RPMI8226 (cell line): ENCODE results near the gene MCM5.
A peak's percentile ranks its signal among the peaks of the same experiment; 100 is the strongest.
"Not testable (repeated sequence)": the region's sequence is repeated elsewhere in the genome, so short reads cannot be mapped to it uniquely, and the experiment has no call there.

ENCODE experiments used
- DNase-seq: peaks from one replicate; pipeline ENCODE4 v3.0.0-alpha.2; 2015

MCM5 gene

DNA sequence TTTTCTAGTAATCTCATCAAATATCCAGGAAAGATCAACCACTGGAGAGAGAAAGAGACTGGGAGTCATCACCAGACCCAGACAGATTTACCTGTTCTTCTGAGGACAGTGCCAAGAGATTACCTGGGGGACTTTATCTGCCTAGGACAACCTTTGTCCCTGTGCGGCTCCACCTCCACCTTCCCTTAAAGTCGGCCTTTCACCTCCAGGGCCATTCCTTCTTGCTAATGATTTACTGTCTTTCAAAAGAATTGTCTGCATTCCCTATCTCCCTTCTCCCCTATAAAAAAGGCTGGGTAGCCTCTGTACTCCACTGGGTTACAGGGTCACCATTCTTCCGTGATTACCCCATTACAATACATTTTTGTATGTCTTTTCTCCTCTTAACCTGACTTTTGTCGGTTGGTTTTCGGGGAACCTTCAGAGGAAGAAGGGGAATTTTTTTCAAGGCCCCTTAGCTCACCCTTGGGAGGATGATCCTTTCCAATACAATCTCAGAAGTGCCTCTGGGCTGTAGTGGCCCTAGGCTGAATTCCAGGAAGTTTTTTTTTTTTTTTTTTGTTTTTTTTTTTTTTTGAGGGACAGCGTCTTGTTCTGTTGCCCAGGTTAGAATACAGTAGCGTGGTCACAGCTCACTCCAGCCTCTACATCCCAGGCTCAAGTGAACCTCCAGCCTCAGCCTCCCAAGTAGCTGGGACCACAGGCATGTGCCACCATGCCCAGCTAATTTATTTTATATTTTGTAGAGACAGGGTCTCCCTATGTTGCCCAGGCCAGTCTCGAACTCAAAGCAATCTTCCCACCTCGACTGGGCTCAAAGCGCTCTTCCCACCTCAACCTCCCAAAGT, 20.6 kb upstream of the MCM5 start:
- no peak for DNase-seq

DNA sequence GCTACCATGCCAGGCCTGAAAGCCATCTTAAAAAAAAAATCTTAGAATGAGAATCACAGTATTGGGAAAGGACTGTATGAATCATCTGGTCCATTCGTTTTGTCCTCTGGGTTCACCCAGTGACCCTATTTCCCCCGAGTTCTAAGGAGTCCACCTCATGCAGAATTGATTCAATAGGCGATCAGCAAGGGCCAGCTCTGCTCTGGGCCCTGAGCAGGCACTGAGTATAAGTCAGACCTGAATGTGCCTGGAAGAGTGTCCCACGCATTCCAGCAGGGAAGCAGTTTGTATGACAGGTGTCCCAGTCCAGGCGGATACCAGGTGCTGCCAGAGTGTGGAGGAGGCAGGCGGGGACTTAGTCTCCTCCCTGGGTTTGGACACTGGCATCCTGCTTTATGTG, 19.9 kb upstream of the MCM5 start:
- DNase-seq = no peak

DNA sequence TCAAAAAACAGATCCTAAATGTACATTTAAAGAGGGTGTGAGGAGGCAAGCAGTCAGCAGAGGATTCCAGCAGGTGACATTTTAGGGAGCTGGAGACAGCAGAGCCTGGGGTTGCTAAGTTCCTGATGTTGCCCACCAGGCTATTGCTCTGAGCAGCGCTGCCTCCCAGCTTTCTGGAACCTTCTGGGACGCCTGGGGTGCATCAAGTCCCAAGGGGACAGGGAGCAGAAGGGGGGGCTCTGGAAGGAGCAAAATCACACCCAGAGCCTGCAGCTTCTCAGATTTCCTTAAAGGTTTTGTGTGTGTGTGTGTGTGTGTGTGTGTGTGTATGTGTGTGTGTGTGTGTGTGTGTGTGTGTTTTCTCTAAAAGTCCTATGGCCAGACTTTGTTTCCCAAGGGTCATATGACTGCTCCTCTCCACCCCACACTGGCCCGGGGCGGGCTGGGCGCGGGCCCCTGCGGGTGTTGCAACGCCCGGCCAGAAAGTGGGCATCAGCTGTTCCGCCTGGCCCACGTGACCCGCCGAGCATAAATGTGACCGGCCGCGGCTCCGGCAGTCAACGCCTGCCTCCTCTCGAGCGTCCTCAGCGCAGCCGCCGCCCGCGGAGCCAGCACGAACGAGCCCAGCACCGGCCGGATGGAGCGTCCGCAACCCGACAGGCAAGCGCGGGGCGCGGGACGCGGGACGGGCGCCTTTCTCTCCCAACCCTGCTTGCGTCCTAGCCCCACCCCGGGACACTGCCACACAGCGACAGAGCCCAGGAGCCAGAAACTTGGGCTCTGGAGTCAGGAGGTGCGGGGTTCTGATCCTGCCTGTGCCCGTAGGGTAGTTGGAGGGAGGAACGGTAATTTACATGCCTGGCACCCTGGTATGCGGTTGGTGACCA, 19.2 kb upstream of the MCM5 start, which contains the start of gene HMOX1:
TSS of gene HMOX1 (plus strand) at position 560 of the 887 bp plus-strand sequence. CDS start at position 638, 78 bp downstream.
- DNase-seq = peak; percentile 90

DNA sequence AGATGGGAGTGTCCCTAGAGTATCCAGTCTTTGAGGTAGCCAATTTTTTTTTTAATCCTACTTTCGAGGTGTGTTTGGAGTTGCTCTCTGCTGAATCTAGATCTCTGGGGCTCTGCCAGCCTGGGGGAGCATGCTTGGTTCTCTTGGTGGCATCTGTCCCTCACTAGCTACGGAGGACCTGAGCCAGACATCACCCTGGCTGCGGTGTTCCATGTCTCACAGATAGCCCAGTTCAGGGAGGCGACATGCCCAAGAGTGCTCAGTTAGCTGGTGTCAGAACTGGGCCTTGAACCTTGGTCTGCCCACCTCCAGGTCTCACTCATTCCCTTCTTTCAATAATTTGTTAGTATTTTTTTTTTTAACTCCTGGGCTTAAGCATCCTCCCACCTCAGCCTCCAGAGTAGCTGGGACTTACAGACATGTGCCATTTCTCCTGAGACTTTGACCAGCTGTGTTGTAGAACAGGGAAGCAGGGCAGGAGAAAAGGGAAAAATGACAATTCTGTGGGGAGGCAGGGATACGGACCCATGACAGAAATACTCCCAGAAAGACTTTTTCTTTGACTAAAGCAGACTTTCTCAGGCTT, 18.4 kb upstream of the MCM5 start:
- DNase-seq = no peak

DNA sequence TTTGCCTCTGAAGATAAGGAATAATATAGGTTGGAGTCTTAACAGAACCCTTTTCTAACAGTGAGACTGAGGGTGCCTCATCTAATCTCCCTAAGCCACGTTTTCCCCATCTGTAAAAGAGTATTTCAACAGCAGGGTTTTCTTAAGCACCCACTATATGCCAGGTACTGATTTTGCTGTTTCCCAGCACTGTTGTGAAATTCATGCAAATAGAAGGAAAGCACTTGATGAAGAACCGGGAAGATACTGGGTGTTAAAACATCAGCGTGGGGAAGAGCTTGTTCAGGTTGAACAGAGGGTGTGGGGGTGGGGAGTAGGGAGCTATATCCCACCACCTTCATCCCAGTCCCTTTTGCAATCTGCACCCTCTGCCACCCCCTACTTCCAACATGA, 16.3 kb upstream of the MCM5 start:
- no peak for DNase-seq

DNA sequence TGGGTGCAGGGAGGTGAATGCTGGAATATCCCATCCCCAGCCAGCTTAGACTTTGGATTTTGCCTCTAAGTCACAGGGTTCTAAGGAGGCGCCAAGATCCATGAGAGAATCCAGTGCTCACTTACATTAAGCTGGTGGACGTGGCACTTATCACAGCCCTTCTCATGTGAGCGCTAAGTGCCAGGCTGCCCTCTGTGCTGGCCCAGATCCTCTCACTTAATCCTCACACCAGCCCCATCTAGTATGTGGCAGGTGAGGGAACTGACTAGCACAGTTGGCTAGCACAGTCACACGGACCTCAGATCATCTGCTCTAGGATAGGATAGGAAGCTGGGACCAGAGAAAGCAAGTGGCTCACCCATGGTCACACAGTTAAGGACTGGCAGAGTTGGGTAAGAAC, 15.4 kb upstream of the MCM5 start:
- DNase-seq = no peak

DNA sequence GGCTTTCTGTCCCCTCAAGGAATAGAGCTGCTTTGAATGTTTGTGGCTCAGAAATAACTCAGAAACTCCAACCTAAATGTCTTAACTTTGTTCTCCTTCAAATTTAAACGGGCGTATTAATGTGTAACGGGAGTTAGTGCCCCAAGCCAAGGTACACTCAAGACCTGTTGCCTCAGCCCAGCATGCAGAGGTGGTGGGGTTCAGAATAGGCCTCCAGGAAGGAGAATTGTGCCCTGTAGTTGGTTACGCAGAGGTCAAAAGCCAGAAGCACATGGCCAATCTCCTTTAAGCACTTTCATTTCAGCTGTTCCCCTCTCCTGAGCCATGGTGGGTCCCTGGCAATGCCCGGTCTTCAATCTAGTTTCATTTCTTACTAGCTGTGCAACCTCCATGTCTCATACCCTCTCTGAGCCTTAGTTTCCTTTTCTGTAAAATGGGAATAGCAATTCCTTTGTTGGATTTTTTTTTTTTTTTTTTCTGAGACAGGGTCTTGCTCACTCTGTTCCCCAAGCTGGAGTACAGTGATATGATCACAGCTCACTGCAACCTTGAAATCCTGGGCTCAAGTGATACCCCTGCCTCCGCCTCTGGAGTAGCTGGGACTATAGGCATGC, 14.9 kb upstream of the MCM5 start:
- no peak for DNase-seq

GRCh38 chr22:35386670-35387288, 13.2 kb upstream of the MCM5 start:
- DNase-seq = no peak

GRCh38 chr22:35390933-35391332, 9.0 kb upstream of the MCM5 start:
- no peak for DNase-seq

GRCh38 chr22:35392357-35392756, 7.6 kb upstream of the MCM5 start:
- DNase-seq = no peak

DNA sequence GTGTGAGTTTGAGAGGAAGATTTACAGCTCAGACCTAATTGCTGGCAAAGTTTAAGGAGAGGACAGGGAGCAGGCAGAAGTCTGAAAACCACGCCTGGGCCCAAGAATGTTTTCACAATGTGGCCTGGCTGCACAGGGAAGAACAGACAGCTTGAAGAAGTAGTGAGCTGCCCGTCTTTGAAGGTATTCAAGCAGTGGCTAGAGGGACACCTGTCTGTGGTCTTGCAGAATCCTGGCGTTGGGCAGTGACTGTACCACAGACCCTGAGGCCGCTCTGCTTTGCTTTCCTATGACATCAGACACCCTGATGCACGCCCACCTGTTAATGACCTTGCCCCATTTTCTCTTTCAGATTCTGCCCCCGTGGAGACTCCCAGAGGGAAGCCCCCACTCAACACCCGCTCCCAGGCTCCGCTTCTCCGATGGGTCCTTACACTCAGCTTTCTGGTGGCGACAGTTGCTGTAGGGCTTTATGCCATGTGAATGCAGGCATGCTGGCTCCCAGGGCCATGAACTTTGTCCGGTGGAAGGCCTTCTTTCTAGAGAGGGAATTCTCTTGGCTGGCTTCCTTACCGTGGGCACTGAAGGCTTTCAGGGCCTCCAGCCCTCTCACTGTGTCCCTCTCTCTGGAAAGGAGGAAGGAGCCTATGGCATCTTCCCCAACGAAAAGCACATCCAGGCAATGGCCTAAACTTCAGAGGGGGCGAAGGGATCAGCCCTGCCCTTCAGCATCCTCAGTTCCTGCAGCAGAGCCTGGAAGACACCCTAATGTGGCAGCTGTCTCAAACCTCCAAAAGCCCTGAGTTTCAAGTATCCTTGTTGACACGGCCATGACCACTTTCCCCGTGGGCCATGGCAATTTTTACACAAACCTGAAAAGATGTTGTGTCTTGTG, 6.6 kb upstream of the MCM5 start:
- DNase-seq = no peak

- DNase-seq = no peak
Observed at GRCh38 chr22:35394011-35394312, 6.0 kb upstream of the MCM5 start.

DNA sequence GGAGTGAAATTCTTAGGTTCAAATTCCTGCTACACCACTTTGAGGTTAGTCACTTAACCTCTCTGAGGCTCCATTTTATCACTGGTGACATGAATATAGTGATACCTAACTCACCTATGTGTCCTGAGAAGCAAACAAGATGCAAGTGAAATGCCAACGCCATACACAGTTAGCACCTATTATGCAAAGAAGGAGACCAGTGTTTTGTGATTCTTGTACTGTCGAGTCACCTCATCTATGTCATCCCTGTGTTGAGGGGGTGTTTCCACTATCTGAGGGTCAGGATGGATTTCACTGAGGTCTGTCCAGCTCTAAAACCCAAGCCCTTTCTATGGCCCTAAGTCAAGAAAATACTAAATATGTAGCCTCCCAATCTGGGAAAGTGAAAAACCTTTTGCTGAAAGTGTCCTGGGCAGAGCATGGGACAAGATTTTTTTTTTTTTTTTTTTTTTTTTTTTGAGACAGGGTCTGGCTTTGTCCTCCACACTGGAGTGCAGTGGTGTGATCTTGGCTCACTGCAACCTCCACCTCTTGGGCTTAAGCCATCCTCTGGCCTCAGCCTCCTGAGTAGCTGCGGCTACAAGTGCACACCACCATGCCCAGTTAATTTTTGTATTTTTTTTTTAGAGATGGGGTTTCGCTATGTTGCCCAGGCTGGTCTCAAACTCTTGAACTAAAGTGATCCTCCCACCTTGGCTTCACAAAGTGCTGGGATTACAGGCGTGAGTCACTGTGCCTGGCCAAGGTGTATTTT, 5.0 kb upstream of the MCM5 start:
- DNase-seq = no peak

DNA sequence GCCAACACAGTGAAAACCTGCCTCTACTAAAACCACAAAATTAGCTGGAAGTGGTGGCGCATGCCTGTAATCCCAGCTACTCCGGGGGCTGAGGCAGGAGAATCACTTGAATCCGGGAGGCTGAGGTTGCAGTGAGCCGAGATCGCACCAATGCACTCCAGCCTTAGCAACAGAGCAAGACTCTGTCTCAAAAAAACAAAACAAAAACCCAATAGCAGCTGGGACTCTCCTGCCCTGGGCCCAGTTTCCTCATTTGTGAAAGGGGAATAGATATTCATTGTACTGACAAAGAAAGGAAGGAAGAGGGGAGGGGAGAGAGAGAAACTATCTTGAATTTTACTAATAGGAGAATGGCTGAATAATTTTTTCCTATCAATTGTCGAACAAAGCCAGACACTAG, 3.3 kb upstream of the MCM5 start:
- not testable (repeated sequence) for DNase-seq

DNA sequence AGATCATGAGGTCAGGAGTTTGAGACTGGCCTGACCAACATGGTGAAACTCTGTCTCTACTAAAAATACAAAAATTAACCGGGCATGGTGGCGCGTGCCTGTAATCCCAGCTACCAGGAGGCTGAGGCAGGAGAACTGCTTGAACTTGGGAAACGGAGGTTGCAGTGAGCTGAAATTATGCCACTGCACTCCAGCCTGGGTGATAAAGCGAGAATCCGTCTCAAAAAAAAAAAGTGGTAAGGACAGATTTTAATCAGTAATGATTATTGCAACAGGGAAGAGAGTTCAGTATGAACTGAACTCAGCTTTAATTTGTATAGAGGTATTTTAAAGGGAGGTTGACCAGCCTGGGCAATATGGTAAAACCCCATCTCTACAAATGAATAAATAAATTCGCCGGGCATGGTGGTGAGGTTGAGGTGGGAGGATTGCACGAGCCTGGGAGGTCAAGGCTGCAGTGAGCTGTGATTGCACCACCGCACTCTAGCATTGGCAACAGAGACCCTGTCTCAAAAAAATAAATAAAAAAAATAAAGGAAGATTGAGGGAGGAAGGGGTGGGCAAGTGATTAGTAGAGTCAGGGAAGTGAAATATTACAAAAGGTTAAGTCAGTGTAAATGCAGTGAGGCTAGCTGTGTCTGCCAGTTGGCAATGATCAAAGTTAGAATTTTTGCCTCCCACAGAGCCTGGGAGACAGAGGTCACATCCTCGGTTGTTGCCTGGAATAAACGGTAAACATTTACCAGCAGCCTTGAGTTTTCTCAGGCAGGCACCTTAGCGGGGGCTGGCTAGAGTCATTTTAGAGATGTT, 2.6 kb upstream of the MCM5 start:
- DNase-seq = no peak

DNA sequence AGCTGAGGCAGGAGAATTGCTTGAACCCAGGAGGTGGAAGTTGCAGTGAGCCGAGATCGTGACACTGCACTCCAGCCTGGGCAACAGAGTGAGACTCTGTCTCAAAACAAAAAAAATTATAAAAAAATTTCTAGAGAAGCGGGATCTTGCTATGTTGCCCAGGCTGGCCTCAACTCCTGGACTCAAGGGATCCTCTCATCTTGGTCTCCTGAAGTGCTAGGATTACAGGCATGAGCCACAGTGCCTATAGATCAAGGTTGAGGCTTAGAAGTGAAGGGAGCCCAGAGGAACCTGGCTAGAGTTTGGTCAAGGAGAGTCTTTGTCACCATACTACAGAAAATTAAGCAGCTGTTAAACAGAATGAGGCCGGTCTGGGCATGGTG, 1.4 kb upstream of the MCM5 start:
- DNase-seq = no peak

GRCh38 chr22:35399114-35399677, 744 bp upstream of the MCM5 start:
- DNase-seq = peak; percentile 56

GRCh38 chr22:35400501-35400790, 506 bp downstream of the MCM5 start:
- peak; percentile 45 for DNase-seq

DNA sequence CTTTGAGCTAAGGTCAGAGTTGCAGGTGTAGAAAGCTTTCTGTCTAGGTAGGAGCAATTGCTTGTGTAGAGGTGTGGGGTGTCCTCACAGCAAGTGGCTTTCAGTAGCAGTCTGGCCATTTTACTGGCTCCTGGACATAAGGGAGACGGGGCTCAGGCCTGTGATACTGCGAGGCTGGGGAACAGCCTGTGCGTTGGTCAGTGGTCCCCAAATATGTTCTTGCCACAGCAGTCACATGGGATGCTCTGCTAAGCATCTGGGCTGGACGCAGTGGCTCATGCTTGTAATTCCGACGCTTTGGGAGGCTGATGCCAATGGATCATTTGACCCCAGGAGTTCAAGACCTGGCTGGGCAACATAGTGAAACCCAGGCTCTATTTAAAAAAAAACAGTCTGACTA, 1.9 kb downstream of the MCM5 start:
- DNase-seq = no peak

DNA sequence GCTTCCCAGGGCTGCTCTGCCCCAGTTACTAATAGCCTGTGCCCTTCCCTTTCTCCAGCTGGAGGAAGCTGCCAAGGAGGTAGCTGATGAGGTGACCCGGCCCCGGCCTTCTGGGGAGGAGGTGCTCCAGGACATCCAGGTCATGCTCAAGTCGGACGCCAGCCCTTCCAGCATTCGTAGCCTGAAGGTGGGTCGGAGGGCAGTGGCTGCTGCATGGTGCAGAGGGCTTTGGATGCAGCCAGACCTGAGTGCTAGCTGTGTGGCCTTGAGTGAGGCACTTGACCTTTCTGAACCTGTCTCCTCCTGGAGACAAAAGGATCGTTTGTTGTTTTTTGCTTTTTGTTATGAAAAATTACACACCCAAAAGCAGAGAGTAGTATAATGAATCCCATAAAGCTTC, 3.4 kb downstream of the MCM5 start:
- no peak for DNase-seq
